T-helper 1 cell (primary cell): ENCODE results near the gene TMEM63C.

Experiments
- DNase-seq, 5 donors: peaks; one replicate each; pipeline ENCODE4 v3.0.0-alpha.2; 2012 to 2020

TMEM63C gene

DNA sequence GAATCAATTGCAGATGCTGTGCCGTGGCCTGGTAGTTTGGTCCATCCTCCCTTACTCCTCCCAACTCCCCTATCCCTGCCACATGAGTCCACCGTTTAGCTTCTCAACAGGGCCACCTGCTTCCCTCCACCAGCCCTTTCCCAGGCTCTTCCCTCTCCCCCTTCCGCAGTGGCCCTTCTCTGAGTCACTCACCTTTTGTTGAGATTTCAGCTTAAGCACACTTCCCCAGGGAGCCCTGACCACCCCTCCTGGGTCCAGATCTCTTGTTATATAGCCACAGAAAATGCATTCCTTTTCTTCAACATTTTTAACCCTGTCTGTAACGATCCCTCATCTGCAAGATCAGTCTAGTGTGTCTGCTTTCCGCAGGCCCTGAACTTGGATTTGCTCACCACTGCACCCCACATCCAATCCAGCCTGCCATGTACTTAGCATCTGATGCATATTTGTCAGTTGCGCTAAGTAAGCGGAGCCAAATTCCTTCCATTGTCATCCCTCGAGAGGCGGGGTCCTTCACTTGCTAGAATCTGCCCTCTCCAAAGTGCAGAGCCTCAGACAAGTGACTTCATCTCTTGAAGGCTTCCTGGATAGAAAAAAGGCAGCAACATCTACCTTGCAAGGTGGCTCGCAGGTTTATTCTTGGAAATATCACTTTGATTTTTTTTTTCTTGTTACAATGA is 41.1 kb downstream of the TMEM63C start:
- DNase-seq = no peak

GRCh38 chr14:77224212-77224611 is 42.6 kb downstream of the TMEM63C start:
- DNase-seq = no peak

- DNase-seq = no peak
Measured at GRCh38 chr14:77225254-77225653, 43.7 kb downstream of the TMEM63C start.

DNA sequence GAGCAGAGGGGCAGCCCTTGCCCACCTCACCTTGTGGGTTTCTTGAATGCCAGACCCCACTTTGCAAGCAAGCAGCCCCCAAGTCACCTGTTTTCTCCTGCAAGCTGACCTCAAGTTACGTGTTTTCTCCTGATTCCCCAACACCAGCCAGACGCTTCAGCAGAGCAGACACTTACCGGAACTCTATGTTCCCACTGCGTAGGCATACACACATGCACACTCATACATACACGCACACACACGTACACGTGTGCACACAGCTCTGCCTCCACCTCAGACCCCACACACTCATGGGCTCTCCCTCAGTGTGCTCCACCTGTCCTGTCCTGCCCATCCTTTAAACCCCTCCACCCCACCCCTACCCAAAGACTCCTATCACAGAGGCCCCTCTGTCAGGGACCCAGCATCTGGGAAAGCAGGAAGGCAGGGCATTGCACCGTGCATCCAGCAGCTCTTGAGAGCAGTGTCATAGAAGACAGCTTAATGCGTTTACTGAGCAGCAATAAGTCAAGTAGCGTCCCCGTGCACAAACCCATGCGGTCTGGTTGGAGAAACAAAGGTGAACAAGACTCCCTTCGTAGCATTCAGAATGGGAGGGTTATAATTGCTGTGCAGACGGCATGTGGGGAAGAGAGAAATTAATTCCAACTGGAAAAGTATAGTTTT is 44.4 kb downstream of the TMEM63C start:
- no peak for DNase-seq

GRCh38 chr14:77228056-77228455 is 46.5 kb downstream of the TMEM63C start:
- no peak for DNase-seq

DNA sequence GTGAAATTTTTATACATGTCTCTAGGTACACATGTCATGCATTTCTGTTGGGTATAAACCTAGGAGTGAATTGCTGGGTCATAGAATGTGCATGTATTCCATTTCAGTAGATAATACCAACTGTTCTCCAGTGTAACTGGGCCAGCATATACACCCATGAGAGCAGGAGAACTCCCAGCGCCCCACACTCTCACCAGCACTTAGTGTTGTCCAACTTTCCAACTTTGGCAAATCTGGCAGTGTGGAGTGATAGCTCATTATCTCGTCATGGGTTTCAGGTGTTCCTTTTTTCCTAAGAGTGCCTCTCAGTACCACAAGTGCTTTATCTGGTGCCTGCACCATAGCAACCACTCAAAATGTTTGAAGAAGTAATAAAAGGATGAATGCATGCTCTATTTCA is 49.3 kb downstream of the TMEM63C start:
- no peak for DNase-seq

GRCh38 chr14:77231721-77232120 is 50.1 kb downstream of the TMEM63C start:
- no peak for DNase-seq

DNA sequence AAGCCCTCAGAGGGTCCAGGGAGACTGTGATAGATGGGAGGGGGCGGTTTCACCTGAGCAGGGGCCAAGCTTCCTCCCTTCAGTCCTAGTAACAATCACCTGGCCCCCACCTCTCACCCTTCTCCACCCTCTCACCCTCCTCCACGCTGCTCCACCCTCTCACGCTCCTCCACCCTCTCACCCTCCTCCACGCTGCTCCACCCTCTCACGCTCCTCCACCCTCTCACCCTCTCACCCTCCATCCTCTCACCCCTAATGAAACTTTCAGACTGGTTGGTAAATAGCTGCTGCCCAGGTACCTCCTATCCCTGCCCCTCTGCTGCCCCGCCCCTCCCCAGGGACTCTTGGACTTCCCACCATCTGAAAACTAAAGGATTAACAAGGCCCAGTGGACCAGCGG is 55.2 kb downstream of the TMEM63C start:
- DNase-seq = no peak

- no peak for DNase-seq
Measured at GRCh38 chr14:77238356-77238755, 56.8 kb downstream of the TMEM63C start.

- DNase-seq = no peak
Measured at GRCh38 chr14:77238996-77239395, 57.4 kb downstream of the TMEM63C start.

- DNase-seq = no peak
Measured at GRCh38 chr14:77239412-77239811, 57.8 kb downstream of the TMEM63C start.

GRCh38 chr14:77240336-77240915 is 58.8 kb downstream of the TMEM63C start:
- no peak for DNase-seq

DNA sequence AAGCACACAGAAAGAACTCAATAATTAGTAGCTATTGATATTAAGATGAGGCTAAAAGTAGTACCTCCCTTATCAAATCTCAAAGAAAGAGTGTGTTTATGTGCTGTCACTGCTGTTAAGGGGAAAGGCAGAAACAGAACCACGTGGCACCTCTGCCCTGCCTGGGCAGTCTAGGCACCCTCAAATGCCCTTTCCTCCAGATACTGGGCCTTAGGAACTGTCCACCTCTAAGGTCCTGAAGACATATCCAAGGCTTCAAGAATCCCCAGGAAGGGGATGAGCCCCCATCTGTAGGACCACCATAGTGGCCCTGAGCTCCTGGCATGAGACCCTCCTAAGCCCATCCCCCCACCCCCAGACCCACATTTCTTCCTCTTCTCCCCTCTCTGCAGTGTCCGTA is 60.4 kb downstream of the TMEM63C start:
- no peak for DNase-seq

DNA sequence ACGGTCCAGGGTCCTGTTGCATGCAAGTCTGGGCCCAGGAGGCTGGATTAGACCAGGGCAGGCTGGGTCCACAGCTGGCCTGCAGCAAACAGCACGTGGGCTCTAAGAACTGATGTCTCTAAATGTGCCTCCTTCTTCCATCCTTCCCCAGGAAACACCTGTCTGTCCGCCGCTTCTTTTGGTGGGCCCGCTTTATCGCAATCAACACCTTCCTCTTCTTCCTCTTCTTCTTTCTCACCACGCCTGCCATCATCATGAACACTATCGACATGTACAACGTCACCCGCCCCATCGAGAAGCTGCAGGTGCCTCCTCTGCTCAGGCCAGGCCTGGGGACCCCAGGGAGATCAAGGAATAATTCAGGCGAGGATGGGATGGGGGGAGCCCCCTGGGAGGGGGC is 61.2 kb downstream of the TMEM63C start:
- no peak for DNase-seq

- no peak for DNase-seq
Measured at GRCh38 chr14:77243853-77244252, 62.3 kb downstream of the TMEM63C start.

- DNase-seq = no peak
Measured at GRCh38 chr14:77245820-77246219, 64.2 kb downstream of the TMEM63C start.

GRCh38 chr14:77246784-77247183 is 65.2 kb downstream of the TMEM63C start:
- DNase-seq = no peak

- no peak for DNase-seq
Measured at GRCh38 chr14:77248666-77249065, 67.1 kb downstream of the TMEM63C start.

DNA sequence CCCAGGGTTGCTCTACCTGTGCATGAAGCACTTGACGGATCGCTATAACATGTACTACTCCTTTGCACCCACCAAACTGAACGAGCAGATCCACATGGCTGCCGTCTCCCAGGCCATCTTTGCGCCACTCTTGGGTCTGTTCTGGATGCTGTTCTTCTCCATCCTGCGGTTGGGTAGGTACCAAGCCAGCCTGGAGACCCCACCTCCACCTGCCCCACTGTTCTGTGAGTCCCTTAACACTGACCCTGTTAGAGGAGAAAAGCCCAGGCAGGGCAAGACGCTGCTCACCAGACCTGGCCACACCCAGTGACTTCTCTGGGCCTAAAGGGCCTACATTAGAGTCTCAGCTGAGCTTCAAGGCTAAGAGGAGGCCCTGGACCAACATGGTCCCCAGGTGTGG is 67.7 kb downstream of the TMEM63C start:
- DNase-seq = no peak

DNA sequence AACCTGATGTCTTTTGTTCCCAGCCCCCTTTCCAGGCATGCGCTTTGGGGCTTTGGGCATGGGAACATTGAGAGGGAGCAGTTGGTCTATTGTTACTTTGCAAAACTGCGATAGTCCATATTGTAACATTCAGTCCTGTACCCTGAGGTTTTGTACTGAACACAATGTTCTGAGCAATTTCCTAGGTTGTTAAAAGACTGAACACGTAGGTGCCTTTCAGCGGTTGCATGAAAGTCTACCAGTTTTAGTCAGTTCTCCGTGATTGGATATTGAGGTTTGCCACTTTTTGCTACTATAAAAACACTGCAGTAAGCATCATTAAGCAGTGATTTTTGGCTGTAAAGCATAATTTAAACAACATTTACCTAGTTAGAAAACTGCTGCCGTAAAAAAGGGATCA is 69.3 kb downstream of the TMEM63C start:
- no peak for DNase-seq

- no peak for DNase-seq
Measured at GRCh38 chr14:77251870-77252269, 70.3 kb downstream of the TMEM63C start.

DNA sequence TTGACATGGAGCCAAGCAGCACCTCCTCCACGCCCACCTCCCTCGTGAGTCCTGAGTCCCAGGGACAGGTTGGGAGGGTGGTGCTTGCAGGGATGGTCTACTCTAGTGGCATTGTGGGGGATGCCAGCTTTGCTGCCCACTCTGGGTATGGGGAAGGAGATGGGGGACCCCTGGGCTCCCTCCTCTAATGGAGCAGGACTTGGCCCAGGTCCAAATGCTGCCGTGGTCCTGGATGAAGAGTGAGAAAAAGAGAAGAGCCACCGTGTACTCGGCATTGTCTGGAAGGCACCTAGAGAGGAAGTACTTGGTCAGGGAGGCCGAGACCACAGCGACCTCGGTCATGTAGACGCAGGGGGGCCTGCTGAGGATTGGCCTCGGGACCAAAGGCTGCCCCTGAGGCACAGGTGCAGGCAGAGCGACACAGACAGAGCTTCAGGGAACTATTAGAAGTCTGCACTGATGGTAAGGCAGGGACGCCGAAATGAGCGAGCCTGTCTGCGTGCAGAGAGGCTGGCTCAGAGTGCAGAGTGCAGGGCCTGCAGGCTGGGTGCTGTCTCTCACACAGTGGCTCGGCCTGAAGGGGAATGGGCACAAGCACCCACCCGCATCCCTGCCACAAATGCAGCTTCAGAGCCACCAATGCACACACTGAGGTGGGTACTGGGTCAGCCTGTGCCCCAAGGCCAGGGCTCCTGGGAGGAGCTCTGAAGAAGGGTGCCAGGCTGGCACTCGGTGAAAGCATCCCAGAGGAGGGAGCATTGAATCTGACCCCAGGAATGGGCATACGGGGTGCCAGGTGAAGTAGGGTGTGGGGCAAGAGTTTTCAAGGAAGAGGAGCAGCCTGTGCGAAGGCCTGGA is 72.0 kb downstream of the TMEM63C start:
- no peak for DNase-seq

DNA sequence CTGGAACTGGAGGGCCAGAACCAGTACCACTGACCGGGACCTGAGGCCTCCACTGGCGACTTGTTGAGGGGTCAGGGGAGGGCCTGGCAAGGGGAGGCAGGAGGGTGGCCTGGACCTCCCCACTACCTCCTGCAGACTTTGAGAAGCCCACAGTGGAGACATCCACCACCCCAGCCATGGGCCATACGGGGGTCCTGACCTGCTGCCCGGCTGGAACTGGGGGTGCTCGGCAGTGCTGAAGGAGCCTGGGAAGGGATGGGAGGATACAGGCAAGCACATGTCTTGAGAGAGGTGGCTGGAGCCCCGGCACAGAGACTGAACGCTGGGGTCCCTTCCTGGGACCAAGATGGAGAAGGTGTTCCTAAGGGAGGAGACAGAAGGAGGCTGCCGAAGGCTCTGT is 75.1 kb downstream of the TMEM63C start:
- no peak for DNase-seq
